ENCODE measurements around the gene MUC6.

The MUC6 gene

GRCh38 chr11:1051356-1052132 is 15.0 kb upstream of the MUC6 start:
- DNase-seq: peak in 1 of 5 experiments; percentile 6

DNA sequence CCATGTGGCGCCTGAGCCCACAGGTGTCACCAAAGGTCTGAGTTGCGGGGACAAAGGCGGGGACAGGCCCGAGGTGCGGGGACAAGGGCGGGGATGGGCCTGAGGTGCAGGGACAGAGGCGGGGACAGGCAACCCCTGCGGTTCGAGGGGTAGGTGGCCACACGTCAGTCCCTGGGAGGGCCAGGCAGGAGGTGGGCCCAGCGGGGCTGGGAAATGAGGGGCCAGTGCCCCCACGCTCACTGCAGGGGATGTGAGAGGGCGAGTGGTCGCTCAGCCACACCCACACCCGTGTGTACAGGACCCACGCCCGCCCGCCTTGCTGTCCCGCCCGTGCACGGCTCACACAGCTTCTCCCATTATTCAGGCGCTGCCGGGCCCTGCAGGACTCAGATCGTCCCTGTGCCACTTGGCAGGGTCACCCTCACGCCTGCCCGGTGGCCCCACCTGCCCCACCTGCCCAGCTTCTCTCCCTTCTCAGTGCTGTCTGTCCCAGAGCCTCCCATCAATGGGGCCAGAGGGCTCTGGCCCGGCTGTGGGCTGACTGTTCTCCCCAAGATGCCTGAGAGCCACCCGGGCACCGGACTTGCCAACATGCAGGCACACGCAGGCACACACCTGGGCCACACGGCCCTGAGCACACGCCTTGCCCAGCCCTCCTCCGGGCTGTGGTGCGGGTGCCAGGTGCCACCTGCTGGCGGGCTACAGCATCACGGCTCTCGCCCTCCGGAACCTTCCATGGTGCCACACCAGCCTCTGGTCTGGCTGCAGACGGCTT is 14.2 kb upstream of the MUC6 start:
- DNase-seq: peak; percentile 43 to 70 (median 57)

DNA sequence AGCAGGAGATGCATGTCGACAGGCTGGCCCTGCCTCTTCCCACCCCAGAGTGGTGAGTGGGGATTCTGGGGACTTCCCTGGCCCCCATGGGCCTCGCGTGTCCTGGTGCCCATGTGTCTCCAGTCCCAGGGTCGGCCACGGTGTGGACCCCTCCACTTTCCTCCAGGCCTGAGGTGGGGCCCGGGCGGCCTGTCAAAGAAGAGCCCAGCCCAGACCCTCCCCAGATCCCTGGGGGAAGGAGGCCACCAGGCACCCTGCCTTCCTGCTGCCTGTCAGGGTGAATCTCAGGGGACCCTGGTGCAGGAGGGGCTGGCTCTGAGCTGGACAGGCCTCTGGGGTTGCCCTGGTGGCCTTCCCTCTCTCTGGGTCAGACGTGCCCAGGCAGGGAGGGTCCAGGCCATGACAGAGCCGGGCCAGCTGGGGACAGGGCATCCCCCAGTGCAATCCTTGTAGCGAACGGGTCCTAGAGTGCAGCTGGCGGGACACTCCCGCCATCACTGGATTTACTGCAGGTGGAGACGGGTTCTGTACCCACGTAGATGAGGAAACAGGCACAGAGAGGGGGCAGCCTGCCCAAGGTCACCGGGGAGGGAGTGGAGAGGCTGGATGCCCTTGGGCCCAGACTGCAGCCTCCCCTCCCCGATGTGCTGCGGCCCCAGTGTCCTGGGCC is 13.5 kb upstream of the MUC6 start:
- DNase-seq: peak in 1 of 5 experiments; percentile 4

DNA sequence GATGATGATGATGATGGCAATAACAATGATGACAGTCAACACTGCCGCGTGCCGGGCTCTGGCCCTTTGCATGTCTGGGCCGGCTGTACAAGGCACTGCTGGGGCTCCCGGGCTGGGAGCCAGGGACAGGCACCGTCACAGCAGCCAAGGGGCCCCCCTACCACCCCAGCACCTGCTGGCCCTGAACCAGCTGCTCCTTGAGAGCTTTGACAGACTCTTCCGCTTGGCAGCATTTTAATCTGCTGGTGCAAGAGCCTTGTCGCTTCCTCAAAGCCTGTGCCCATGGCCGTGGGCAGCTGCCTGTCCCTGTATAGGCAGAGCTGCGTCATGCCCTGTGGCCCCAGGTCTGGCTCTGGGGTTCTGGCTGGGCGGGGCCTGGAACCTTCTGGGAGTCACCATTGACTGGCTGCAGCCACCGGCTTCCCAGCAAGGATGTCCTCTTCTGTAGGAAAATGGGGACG is 12.9 kb upstream of the MUC6 start:
- peak in 1 of 5 experiments; percentile 4 for DNase-seq

DNA sequence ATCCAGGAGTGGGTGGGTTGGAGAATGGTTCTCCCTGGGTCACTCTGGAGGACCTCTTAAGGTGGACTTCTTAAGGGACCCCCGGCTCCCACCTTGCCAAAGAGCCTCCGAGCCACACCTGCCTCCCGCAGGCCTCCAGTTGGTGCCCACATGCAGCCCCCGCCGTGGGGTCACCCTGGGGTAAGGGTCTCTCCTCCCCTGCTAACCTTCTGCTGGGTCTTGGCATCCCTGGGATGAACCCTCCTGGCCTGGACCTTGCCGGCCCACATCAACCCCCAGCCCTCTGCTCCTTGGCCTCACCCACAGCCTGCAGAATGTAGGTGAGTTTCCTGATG is 12.5 kb upstream of the MUC6 start:
- DNase-seq: no peak

- DNase-seq: no peak
Observed at GRCh38 chr11:1048375-1049070, 12.0 kb upstream of the MUC6 start.

DNA sequence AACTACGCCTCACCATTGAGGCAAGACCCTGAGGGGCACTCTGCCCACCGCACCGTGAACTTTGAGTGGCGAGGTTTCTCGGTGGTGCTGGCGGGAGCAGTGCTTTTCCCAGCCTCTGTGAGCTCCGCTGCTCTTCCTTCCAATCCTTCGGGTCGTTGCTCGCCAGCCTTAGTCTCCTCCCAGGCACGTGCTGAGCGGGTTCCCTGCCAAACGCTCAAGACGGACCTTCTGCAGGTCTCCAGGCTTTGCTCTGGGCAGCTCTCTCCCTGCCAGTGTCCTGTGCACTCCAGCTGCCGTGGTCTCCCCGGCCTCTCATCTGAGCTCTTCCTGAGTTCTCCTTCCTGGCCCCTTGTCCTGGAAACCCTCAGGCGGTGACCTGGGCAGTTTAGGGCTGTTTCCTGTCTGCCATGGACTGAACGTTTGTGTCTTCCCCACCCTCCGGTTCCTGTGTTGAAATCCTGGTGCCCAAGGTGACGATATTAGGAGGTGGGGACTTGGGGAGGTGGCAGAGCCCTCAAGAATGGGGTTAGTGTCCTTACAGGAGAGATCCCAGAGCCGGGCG is 11.2 kb upstream of the MUC6 start:
- peak in 1 of 5 experiments; percentile 2 for DNase-seq

DNA sequence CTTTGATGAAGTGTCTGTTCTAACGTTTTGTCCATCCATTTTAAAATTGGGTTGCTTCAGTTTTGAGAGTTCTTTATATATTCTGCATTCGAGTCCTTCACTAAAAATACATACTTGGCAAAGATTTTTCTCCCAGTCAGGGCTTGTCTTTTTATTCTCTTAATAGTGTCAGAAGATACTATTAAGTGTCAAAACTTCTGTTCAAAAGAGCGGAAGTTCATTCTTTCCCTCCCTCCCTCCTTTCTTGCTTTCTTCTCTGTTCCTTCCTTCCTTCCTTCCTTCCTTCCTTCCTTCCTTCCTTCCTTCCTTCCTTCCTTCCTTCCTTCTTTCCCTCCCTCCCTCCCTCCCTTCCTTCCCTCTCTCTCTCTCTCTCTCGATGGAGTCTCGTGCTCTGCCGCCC is 7.6 kb upstream of the MUC6 start:
- DNase-seq: no peak

- DNase-seq: no peak
Observed at GRCh38 chr11:1043563-1044096, 7.1 kb upstream of the MUC6 start.

DNA sequence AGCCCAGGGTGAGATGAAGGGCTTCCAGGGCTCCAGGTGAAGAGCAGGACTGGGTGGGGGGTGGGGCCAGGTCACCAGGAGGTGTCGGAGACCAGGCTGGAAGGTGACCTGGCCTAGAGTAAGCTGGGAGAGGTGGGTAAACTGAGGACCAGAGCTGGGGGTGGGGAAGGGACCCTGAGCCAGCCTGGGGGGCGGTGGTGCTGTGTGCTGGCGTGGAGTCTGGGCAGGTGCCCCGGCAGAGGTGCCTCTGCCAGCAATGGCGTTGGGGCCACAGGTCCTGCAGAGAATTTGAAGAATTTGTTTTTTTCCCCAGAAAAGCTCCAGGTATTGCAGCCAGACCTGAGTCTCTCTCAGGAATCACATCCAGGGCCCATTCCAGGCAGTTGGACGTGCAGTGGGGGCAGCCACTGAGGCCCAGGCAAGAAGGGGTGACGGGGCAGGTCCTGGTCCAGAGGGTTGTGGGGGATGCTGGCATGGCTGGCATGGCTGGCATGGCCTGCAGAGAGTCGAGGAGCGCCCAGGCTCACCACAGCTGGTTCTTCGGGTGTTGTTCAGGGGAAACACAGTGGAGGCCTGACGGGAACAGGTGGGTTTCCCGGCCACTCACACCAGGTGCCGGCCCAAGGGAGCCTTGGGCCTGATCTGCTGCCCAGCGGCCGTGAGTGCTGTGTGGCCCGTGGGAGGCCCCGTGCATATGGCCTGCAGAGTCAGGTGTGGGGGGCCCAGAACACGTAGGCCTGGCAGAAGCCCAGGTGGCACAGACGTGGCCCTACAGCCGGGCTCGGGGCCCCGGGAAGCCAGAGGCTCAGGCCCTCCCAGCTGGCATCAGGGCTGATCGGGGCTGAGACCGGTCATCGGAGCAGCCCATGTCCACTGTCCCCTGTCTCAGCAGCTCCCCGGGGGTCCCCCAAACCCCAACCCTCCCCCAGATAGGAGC is 6.4 kb upstream of the MUC6 start:
- peak in 1 of 5 experiments; percentile 2 for DNase-seq

GRCh38 chr11:1041936-1042608 is 5.6 kb upstream of the MUC6 start:
- peak in 1 of 5 experiments; percentile 3 for DNase-seq

- peak in 1 of 5 experiments; percentile 2 for DNase-seq
Observed at GRCh38 chr11:1041471-1041870, 5.0 kb upstream of the MUC6 start.

GRCh38 chr11:1041149-1041467 is 4.6 kb upstream of the MUC6 start:
- DNase-seq: no peak

GRCh38 chr11:1040428-1041148 is 4.1 kb upstream of the MUC6 start:
- no peak for DNase-seq

- no peak for DNase-seq
Observed at GRCh38 chr11:1039481-1040427, 3.2 kb upstream of the MUC6 start.

- DNase-seq: no peak
Observed at GRCh38 chr11:1038921-1039320, 2.4 kb upstream of the MUC6 start.

- no peak for DNase-seq
Observed at GRCh38 chr11:1038361-1038760, 1.8 kb upstream of the MUC6 start.

GRCh38 chr11:1037506-1038055 is 1.1 kb upstream of the MUC6 start:
- DNase-seq: no peak

All from T-helper 2 cell (primary cell).